H9 (cell line): ENCODE measurements around the gene ANXA3. TPM values are rescaled to one million over a fixed set of nuclear protein-coding genes. Genes with fewer than 3 reads are reported as not detected.

Experiments
- DNase-seq: peaks from one replicate; pipeline ENCODE4 v3.0.0-alpha.2; 2017
- H2AFZ ChIP-seq: one replicate; pipeline ENCODE4 v1.6.1; 2013; ENCODE audit warnings: mild to moderate bottlenecking, low read length, control low read depth, moderate library complexity
- H2AK5ac ChIP-seq: 2 replicates; pipeline ENCODE4 v1.6.1; 2013; ENCODE audit warnings: low read length, control low read depth, mixed read lengths; ENCODE audit not compliant: insufficient read length
- H2BK120ac ChIP-seq: one replicate; pipeline ENCODE4 v1.6.1; 2013; ENCODE audit warnings: low read depth, mild to moderate bottlenecking, low read length, control low read depth, inconsistent platforms; ENCODE audit not compliant: poor library complexity, severe bottlenecking
- H2BK12ac ChIP-seq: 2 replicates; pipeline ENCODE4 v1.6.1; 2013; ENCODE audit warnings: low read length, control low read depth, mixed read lengths, low read depth; ENCODE audit not compliant: insufficient read length
- H2BK15ac ChIP-seq: 2 replicates; pipeline ENCODE4 v1.6.1; 2013; ENCODE audit warnings: low read depth, low read length, control low read depth
- H2BK20ac ChIP-seq: one replicate; pipeline ENCODE4 v1.6.1; 2013; ENCODE audit warnings: low read depth, mild to moderate bottlenecking, low read length, control low read depth, inconsistent platforms; ENCODE audit not compliant: poor library complexity, severe bottlenecking
- H2BK5ac ChIP-seq: 2 replicates; pipeline ENCODE4 v1.6.1; 2013; ENCODE audit warnings: low read length, control low read depth, mixed read lengths; ENCODE audit not compliant: insufficient read length
- H3K14ac ChIP-seq: 2 replicates; pipeline ENCODE4 v1.6.1; 2013; ENCODE audit warnings: low read length, control low read depth; ENCODE audit not compliant: insufficient read depth
- H3K18ac ChIP-seq: 2 replicates; pipeline ENCODE4 v1.6.1; 2013; ENCODE audit warnings: low read depth, mild to moderate bottlenecking, mixed read lengths, low read length, control low read depth; ENCODE audit not compliant: insufficient read length
- H3K23ac ChIP-seq: 2 replicates; pipeline ENCODE4 v1.6.1; 2013; ENCODE audit warnings: low read length, control low read depth, mixed read lengths, low read depth; ENCODE audit not compliant: insufficient read length
- H3K23me2 ChIP-seq: 2 replicates; pipeline ENCODE4 v1.6.1; 2013; ENCODE audit warnings: low read depth, mild to moderate bottlenecking, mixed read lengths, low read length, control low read depth; ENCODE audit not compliant: insufficient read length, poor library complexity, severe bottlenecking
- H3K27ac ChIP-seq: 2 replicates; pipeline ENCODE4 v1.5.1; 2013; ENCODE audit warnings: low read length, control low read depth, mixed read lengths, low read depth; ENCODE audit not compliant: insufficient read length
- H3K27me3 ChIP-seq: 2 replicates; pipeline ENCODE4 v1.6.1; 2013; ENCODE audit warnings: low read length, control low read depth, inconsistent platforms; ENCODE audit not compliant: insufficient read depth
- H3K4ac ChIP-seq: 2 replicates; pipeline ENCODE4 v1.6.1; 2013; ENCODE audit warnings: low read depth, mild to moderate bottlenecking, control low read depth, inconsistent platforms, low read length, moderate library complexity
- H3K4me1 ChIP-seq: 2 replicates; pipeline ENCODE4 v1.6.1; 2013; ENCODE audit warnings: low read length, control low read depth, inconsistent platforms; ENCODE audit not compliant: insufficient read depth
- H3K4me2 ChIP-seq: 2 replicates; pipeline ENCODE4 v1.6.1; 2013; ENCODE audit warnings: low read length, control low read depth, mixed read lengths; ENCODE audit not compliant: insufficient read length, insufficient read depth
- H3K56ac ChIP-seq: 2 replicates; pipeline ENCODE4 v1.6.1; 2013; ENCODE audit warnings: low read depth, mild to moderate bottlenecking, mixed read lengths, low read length, control low read depth; ENCODE audit not compliant: insufficient read length
- H3K79me1 ChIP-seq: 2 replicates; pipeline ENCODE4 v1.6.1; 2013; ENCODE audit warnings: low read depth, mild to moderate bottlenecking, moderate library complexity, low read length, control low read depth, inconsistent platforms; ENCODE audit not compliant: insufficient read depth, poor library complexity, severe bottlenecking
- H3K79me2 ChIP-seq: 2 replicates; pipeline ENCODE4 v1.6.1; 2013; ENCODE audit warnings: low read length, control low read depth, inconsistent platforms; ENCODE audit not compliant: insufficient read depth
- H3K9ac ChIP-seq: 2 replicates; pipeline ENCODE4 v1.6.1; 2013; ENCODE audit warnings: low read length, control low read depth, mixed read lengths; ENCODE audit not compliant: insufficient read length; ENCODE audit errors: extremely low read depth
- H3K9me3 ChIP-seq: one replicate; pipeline ENCODE4 v1.6.1; 2013; ENCODE audit warnings: low read depth, low read length, inconsistent platforms; ENCODE audit not compliant: control insufficient read depth
- H3T11ph ChIP-seq: one replicate; pipeline ENCODE4 v1.6.1; 2013; ENCODE audit warnings: mild to moderate bottlenecking, low read length, control low read depth, inconsistent platforms
- H4K20me1 ChIP-seq: one replicate; pipeline ENCODE4 v1.6.1; 2013; ENCODE audit not compliant: control insufficient read depth, insufficient read length, insufficient read depth
- H4K5ac ChIP-seq: 2 replicates; pipeline ENCODE4 v1.6.1; 2013; ENCODE audit warnings: low read depth, mild to moderate bottlenecking, mixed read lengths, low read length, control low read depth; ENCODE audit not compliant: insufficient read length
- H4K8ac ChIP-seq: replicated peaks from 2 replicates; pipeline ENCODE4 v1.6.1; 2013; ENCODE audit warnings: low read length, control low read depth, mixed read lengths, low read depth; ENCODE audit not compliant: insufficient read length
- H4K91ac ChIP-seq: 2 replicates; pipeline ENCODE4 v1.6.1; 2013; ENCODE audit warnings: low read depth, mild to moderate bottlenecking, moderate library complexity, mixed read lengths, low read length, control low read depth; ENCODE audit not compliant: insufficient read length
- H3K27ac Mint-ChIP-seq, 3 experiments: 2 replicates in 2 of 3; 3 replicates in 1 of 3; pipeline ENCODE4 v1.8.0; 2020 to 2021; ENCODE audit warnings: mixed read lengths in 3 of 3, mild to moderate bottlenecking in 1 of 3, moderate library complexity in 1 of 3
- H3K27me3 Mint-ChIP-seq: 2 replicates; pipeline ENCODE4 v1.8.0; 2021; ENCODE audit warnings: low read depth, mild to moderate bottlenecking, moderate library complexity, mixed read lengths
- H3K36me3 Mint-ChIP-seq, 3 experiments: 2 replicates in 2 of 3; 3 replicates in 1 of 3; pipeline ENCODE4 v1.8.0; 2020 to 2021; ENCODE audit warnings: low read depth in 3 of 3, mixed read lengths in 3 of 3; ENCODE audit not compliant: insufficient read depth in 1 of 3
- H3K4me1 Mint-ChIP-seq, 2 experiments: 2 replicates each; pipeline ENCODE4 v1.8.0; 2020; ENCODE audit warnings: mixed read lengths in 2 of 2
- H3K4me3 Mint-ChIP-seq, 2 experiments: 2 replicates in 1 of 2; 3 replicates in 1 of 2; pipeline ENCODE4 v1.8.0; 2020 to 2021; ENCODE audit warnings: mild to moderate bottlenecking in 2 of 2, mixed read lengths in 2 of 2, moderate library complexity in 1 of 2
- H3K9me3 Mint-ChIP-seq, 2 experiments: 2 replicates in 1 of 2; 3 replicates in 1 of 2; pipeline ENCODE4 v1.8.0; 2020; ENCODE audit warnings: mild to moderate bottlenecking in 2 of 2, mixed read lengths in 2 of 2, moderate library complexity in 1 of 2
- total RNA-seq: library from RNA; stranded (reverse); gene quantifications from 2 replicates; pipeline ENCODE4 v1.2.1, GENCODE V29; 2021
- TF ChIP-seq, protein P1 (sequence below): fragments of 200-600 bp; sonication (generic); conservative IDR thresholded peaks from 3 replicates; pipeline ENCODE4 v1.8.0; 2021; ENCODE audit warnings: antibody characterized with exemption, mild to moderate bottlenecking

ANXA3 gene
- total RNA-seq, 1 experiment from 2014 or later, result 20.6 TPM

GRCh38 chr4:78644063-78644691 lies 92.6 kb downstream of the ANXA3 start:
- H4K5ac ChIP-seq, result no peak overlapping the region
- no peak overlapping the region for H2AFZ ChIP-seq
- no peaks in the 10 kb centered on the region for H4K20me1 ChIP-seq
- no peak overlapping the region for H3K27ac ChIP-seq
- no peak overlapping the region for H3T11ph ChIP-seq
- no peak overlapping the region for H3K4me3 Mint-ChIP-seq
- H3K4me1 Mint-ChIP-seq, result peaks cover 0 to 6% of the 10 kb centered on the region in 2 experiments; a peak in 2 of 4 replicates
- H2BK12ac ChIP-seq, result no peak overlapping the region
- no peak overlapping the region for H2BK120ac ChIP-seq
- no peak overlapping the region for H2BK5ac ChIP-seq
- H3K9me3 ChIP-seq, result no peaks in the 10 kb centered on the region
- no peak overlapping the region for H2BK20ac ChIP-seq
- no peak overlapping the region for H4K91ac ChIP-seq
- H3K27me3 Mint-ChIP-seq, result no peaks in the 10 kb centered on the region
- H3K27ac Mint-ChIP-seq, result no peak overlapping the region
- peaks cover 2% of the 10 kb centered on the region; the same call in 1 of the 2 replicates for H3K4me1 ChIP-seq
- H3K14ac ChIP-seq, result no peak overlapping the region
- no peak for DNase-seq
- no peak overlapping the region for H3K9ac ChIP-seq
- H3K23ac ChIP-seq, result no peak overlapping the region
- H3K9me3 Mint-ChIP-seq, result no peaks in the 10 kb centered on the region
- H3K79me1 ChIP-seq, result no peaks in the 10 kb centered on the region
- H2BK15ac ChIP-seq, result no peak overlapping the region
- no peaks in the 10 kb centered on the region for H3K79me2 ChIP-seq
- H3K27me3 ChIP-seq, result no peaks in the 10 kb centered on the region; the same call in 1 of the 2 replicates
- H3K36me3 Mint-ChIP-seq, result no peaks in the 10 kb centered on the region
- no peak overlapping the region for H3K18ac ChIP-seq
- no peak overlapping the region for H3K56ac ChIP-seq
- no peak overlapping the region for H4K8ac ChIP-seq
- H3K4me2 ChIP-seq, result no peak overlapping the region
- H3K23me2 ChIP-seq, result no peaks in the 10 kb centered on the region
- H2AK5ac ChIP-seq, result no peak overlapping the region
- H3K4ac ChIP-seq, result no peak overlapping the region
- TF ChIP-seq, protein P1, sequence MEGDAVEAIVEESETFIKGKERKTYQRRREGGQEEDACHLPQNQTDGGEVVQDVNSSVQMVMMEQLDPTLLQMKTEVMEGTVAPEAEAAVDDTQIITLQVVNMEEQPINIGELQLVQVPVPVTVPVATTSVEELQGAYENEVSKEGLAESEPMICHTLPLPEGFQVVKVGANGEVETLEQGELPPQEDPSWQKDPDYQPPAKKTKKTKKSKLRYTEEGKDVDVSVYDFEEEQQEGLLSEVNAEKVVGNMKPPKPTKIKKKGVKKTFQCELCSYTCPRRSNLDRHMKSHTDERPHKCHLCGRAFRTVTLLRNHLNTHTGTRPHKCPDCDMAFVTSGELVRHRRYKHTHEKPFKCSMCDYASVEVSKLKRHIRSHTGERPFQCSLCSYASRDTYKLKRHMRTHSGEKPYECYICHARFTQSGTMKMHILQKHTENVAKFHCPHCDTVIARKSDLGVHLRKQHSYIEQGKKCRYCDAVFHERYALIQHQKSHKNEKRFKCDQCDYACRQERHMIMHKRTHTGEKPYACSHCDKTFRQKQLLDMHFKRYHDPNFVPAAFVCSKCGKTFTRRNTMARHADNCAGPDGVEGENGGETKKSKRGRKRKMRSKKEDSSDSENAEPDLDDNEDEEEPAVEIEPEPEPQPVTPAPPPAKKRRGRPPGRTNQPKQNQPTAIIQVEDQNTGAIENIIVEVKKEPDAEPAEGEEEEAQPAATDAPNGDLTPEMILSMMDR, result no peak
